ENCODE data around the gene PDE11A.

GRCh38 chr2:178112202-178113152 is 39.9 kb upstream of the PDE11A start, which contains the start of gene RBM45:
- TF ChIP-seq CTCF (IDR thresholded peaks at IDR 0.05) (peak; percentile 92 to 98 (median 96)), POLR2A (IDR thresholded peaks at IDR 0.05) (peak in 2 of 4 donors; percentile 40 to 58)

Data from esophagus squamous epithelium (tissue), 4 donors.